Endothelial cell of umbilical vein (primary cell): ENCODE results near the gene PTTG1IP2.

Experiments used
- EZH2 ChIP-seq: IDR thresholded peaks from 2 replicates; pipeline ENCODE4 v1.6.1; 2012; ENCODE audit warnings: borderline replicate concordance, low read depth, mild to moderate bottlenecking, moderate library complexity, low read length, inconsistent platforms; ENCODE audit not compliant: severe bottlenecking
- POLR2AphosphoS5 ChIP-seq: IDR thresholded peaks from 2 replicates; pipeline ENCODE4 v1.6.1; 2012; ENCODE audit warnings: low read depth, mild to moderate bottlenecking, control low read depth, low read length, moderate library complexity; ENCODE audit not compliant: insufficient read depth
- TF ChIP-seq, protein P1 (sequence below), 2 donors: IDR thresholded peaks; 1 replicate in 1 of 2; 2 replicates in 1 of 2; pipeline ENCODE4 v1.5.1; 2011; ENCODE audit warnings: low read length in 2 of 2, mild to moderate bottlenecking in 2 of 2, moderate library complexity in 2 of 2, control low read depth in 1 of 2, inconsistent platforms in 1 of 2, low read depth in 1 of 2; ENCODE audit not compliant: insufficient read depth in 1 of 2; ENCODE audit errors: extremely low read depth in 1 of 2

DNA sequence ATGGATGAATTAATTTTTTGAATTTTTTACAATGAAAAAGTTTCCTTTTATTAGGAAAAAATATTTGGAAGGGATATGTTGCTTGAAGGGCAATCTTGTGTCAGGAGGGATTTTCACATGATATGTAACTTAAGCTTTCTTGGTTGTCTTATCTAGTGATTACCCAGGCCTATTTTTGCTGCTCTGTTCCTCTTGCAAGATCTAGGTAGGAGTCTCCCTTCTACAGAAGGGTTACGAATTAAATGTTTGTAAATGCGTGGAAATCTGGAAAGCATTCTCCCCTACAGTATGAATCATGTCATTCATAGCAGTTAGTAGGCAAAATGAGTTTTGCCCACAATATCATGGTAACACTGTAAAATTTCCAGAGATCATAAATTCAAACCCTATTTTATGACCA is 69.0 kb downstream of the PTTG1IP2 start:
- TF ChIP-seq, protein P1, sequence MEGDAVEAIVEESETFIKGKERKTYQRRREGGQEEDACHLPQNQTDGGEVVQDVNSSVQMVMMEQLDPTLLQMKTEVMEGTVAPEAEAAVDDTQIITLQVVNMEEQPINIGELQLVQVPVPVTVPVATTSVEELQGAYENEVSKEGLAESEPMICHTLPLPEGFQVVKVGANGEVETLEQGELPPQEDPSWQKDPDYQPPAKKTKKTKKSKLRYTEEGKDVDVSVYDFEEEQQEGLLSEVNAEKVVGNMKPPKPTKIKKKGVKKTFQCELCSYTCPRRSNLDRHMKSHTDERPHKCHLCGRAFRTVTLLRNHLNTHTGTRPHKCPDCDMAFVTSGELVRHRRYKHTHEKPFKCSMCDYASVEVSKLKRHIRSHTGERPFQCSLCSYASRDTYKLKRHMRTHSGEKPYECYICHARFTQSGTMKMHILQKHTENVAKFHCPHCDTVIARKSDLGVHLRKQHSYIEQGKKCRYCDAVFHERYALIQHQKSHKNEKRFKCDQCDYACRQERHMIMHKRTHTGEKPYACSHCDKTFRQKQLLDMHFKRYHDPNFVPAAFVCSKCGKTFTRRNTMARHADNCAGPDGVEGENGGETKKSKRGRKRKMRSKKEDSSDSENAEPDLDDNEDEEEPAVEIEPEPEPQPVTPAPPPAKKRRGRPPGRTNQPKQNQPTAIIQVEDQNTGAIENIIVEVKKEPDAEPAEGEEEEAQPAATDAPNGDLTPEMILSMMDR (IDR thresholded peaks at IDR 0.05; ENCODE audit: extremely low read depth in 1 of 2, insufficient read depth in 1 of 2, low read depth in 1 of 2, low read length in 2 of 2), result no peak
- TF ChIP-seq EZH2 (no peak), POLR2AphosphoS5 (no peak)
